ENCODE results near the gene DPEP2. TPM values are rescaled to one million over a fixed set of nuclear protein-coding genes. Genes with fewer than 3 reads are reported as not detected.

The DPEP2 gene
- total RNA-seq, 1 experiment from 2014 or later: not detected

DNA sequence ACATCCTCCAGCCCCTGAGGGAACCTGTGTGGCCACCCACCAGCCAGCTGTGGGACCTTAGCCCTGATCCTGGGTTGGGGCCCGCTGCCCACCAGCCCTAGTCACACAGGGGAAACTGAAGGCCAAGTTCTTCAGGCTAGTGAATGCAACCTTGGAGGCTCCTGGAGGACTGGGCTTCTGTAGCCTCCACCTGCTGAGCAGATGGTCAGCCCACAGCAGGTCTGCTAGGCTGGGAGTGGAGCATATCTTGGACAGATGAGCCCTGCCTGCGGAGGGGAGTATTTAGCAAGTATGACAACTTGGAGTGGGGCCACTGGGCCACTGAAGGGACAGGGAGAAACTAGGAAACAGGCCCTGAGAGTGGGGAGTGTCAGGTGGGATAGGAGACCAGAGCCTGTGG, 23.1 kb downstream of the DPEP2 start:
- H4K20me1 ChIP-seq (ENCODE audit: insufficient read depth): no peaks in the 10 kb centered on the region
- H3K9me2 ChIP-seq (ENCODE audit: insufficient read depth): no peaks in the 10 kb centered on the region
- ChIA-PET CTCF (no interaction called here), RAD21 (ENCODE audit: low non-redundant PET in 1 of 2, low total read pairs in 2 of 2, uncharacterized antibody in 2 of 2, unreplicated experiment in 2 of 2) (no interaction called here), POLR2A (no interaction called here)
- no peak overlapping the region for H3K4me3 ChIP-seq (replicated peaks in 1 of 2; ENCODE audit: low read depth in 1 of 2, low read length in 2 of 2)
- no peaks in the 10 kb centered on the region for H3K4me1 ChIP-seq (ENCODE audit: control insufficient read depth in 1 of 2, insufficient read depth in 2 of 2, low read length in 2 of 2)
- H2AFZ ChIP-seq (ENCODE audit: low read depth, low read length, poor library complexity, severe bottlenecking): no peak overlapping the region
- no peaks in the 10 kb centered on the region for H3K79me2 ChIP-seq (ENCODE audit: insufficient read depth, low read length)
- H3K9me3 ChIP-seq (ENCODE audit: control insufficient read depth in 1 of 2, insufficient read depth in 1 of 2, low read depth in 1 of 2, low read length in 2 of 2): no peaks in the 10 kb centered on the region
- H3K9ac ChIP-seq (ENCODE audit: low read length): no peak overlapping the region
- intact Hi-C loops (cut with micrococcal nuclease): no loop called here
- ATAC-seq (no peak), DNase-seq (ENCODE audit: low read depth, low spot score) (no peak)
- BruUV-seq (replicated peaks): no TSS peak
- no peaks in the 10 kb centered on the region for H3K36me3 ChIP-seq (ENCODE audit: control insufficient read depth in 1 of 2, insufficient read depth in 2 of 2, low read length in 2 of 2)
- no peak overlapping the region for H3K27ac ChIP-seq (ENCODE audit: low read depth, low read length)
- no peak overlapping the region for H3K4me2 ChIP-seq (ENCODE audit: low read length)
- H3K27me3 ChIP-seq (ENCODE audit: insufficient read depth, low read length): no peaks in the 10 kb centered on the region
- TF ChIP-seq ATF3 (IDR thresholded peaks at IDR 0.05) (no peak), EZH2 (IDR thresholded peaks at IDR 0.05) (no peak), TCF7L2 (IDR thresholded peaks at IDR 0.05; ENCODE audit: borderline replicate concordance, extremely low read depth, insufficient read depth, insufficient read length) (no peak), MAX (IDR thresholded peaks at IDR 0.05) (no peak), POLR2A (IDR thresholded peaks at IDR 0.05; ENCODE audit: borderline replicate concordance, extremely low read depth, insufficient read depth, insufficient read length) (no peak), RAD21 (IDR thresholded peaks at IDR 0.05; ENCODE audit: low read depth) (no peak), ZNF274 (IDR thresholded peaks at IDR 0.05; ENCODE audit: low read depth, low read length) (no peak), SIN3A (IDR thresholded peaks at IDR 0.05; ENCODE audit: low read depth) (no peak), POLR2AphosphoS5 (IDR thresholded peaks at IDR 0.05; ENCODE audit: low read depth, low read length) (no peak), SRF (IDR thresholded peaks at IDR 0.05; ENCODE audit: low read depth) (no peak), SP1 (IDR thresholded peaks at IDR 0.05; ENCODE audit: low read depth) (no peak), EGR1 (IDR thresholded peaks at IDR 0.05; ENCODE audit: low read depth) (no peak)
- TF ChIP-seq, protein P1, sequence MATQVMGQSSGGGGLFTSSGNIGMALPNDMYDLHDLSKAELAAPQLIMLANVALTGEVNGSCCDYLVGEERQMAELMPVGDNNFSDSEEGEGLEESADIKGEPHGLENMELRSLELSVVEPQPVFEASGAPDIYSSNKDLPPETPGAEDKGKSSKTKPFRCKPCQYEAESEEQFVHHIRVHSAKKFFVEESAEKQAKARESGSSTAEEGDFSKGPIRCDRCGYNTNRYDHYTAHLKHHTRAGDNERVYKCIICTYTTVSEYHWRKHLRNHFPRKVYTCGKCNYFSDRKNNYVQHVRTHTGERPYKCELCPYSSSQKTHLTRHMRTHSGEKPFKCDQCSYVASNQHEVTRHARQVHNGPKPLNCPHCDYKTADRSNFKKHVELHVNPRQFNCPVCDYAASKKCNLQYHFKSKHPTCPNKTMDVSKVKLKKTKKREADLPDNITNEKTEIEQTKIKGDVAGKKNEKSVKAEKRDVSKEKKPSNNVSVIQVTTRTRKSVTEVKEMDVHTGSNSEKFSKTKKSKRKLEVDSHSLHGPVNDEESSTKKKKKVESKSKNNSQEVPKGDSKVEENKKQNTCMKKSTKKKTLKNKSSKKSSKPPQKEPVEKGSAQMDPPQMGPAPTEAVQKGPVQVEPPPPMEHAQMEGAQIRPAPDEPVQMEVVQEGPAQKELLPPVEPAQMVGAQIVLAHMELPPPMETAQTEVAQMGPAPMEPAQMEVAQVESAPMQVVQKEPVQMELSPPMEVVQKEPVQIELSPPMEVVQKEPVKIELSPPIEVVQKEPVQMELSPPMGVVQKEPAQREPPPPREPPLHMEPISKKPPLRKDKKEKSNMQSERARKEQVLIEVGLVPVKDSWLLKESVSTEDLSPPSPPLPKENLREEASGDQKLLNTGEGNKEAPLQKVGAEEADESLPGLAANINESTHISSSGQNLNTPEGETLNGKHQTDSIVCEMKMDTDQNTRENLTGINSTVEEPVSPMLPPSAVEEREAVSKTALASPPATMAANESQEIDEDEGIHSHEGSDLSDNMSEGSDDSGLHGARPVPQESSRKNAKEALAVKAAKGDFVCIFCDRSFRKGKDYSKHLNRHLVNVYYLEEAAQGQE (IDR thresholded peaks at IDR 0.05; ENCODE audit: low read depth): no peak
- TF ChIP-seq, protein P2, sequence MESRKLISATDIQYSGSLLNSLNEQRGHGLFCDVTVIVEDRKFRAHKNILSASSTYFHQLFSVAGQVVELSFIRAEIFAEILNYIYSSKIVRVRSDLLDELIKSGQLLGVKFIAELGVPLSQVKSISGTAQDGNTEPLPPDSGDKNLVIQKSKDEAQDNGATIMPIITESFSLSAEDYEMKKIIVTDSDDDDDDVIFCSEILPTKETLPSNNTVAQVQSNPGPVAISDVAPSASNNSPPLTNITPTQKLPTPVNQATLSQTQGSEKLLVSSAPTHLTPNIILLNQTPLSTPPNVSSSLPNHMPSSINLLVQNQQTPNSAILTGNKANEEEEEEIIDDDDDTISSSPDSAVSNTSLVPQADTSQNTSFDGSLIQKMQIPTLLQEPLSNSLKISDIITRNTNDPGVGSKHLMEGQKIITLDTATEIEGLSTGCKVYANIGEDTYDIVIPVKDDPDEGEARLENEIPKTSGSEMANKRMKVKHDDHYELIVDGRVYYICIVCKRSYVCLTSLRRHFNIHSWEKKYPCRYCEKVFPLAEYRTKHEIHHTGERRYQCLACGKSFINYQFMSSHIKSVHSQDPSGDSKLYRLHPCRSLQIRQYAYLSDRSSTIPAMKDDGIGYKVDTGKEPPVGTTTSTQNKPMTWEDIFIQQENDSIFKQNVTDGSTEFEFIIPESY (IDR thresholded peaks at IDR 0.05; ENCODE audit: extremely low read depth, insufficient replicate concordance, low read length): no peak
